Neural progenitor cell (in vitro differentiated cells): Measurements from ENCODE around the gene VPS26A. TPM values are rescaled to one million over a fixed set of nuclear protein-coding genes. Genes with fewer than 3 reads are reported as not detected.
A peak's percentile ranks its signal among the peaks of the same experiment; 100 is the strongest.

Experiments used
- DNase-seq: peaks from one replicate; pipeline ENCODE4 v3.0.0-alpha.2; 2016; ENCODE audit warnings: low spot score
- H2AFZ ChIP-seq: fragments of 200-600 bp; sonication (generic); replicated peaks from 2 replicates; pipeline ENCODE4 v1.6.1; 2016; ENCODE audit warnings: antibody characterized with exemption
- H3F3A ChIP-seq: fragments of 200-600 bp; sonication (generic); 2 replicates; pipeline ENCODE4 v1.6.1; 2016; ENCODE audit warnings: antibody characterized with exemption, low read depth
- H3K27ac ChIP-seq: fragments of 200-600 bp; sonication (generic); 2 replicates; pipeline ENCODE4 v1.5.1; 2016; ENCODE audit warnings: mild to moderate bottlenecking
- H3K27me3 ChIP-seq: fragments of 200-600 bp; sonication (generic); 2 replicates; pipeline ENCODE4 v1.6.1; 2016; ENCODE audit warnings: mild to moderate bottlenecking, moderate library complexity
- H3K36me3 ChIP-seq: fragments of 200-600 bp; sonication (generic); 2 replicates; pipeline ENCODE4 v1.5.1; 2016
- H3K4me1 ChIP-seq: fragments of 200-600 bp; sonication (generic); 2 replicates; pipeline ENCODE4 v1.6.1; 2016; ENCODE audit warnings: mixed run types
- H3K4me2 ChIP-seq: fragments of 200-600 bp; sonication (generic); 2 replicates; pipeline ENCODE4 v1.6.1; 2016
- H3K4me3 ChIP-seq: fragments of 200-600 bp; sonication (generic); 2 replicates; pipeline ENCODE4 v1.5.1; 2016
- H3K79me2 ChIP-seq: fragments of 200-600 bp; sonication (generic); 2 replicates; pipeline ENCODE4 v1.6.1; 2016; ENCODE audit warnings: low read depth
- H3K9ac ChIP-seq: fragments of 200-600 bp; sonication (generic); 2 replicates; pipeline ENCODE4 v1.6.1; 2016
- H3K9me3 ChIP-seq: fragments of 200-600 bp; sonication (generic); 2 replicates; pipeline ENCODE4 v1.5.1; 2016; ENCODE audit warnings: low read depth
- H4K20me1 ChIP-seq: fragments of 200-600 bp; sonication (generic); 2 replicates; pipeline ENCODE4 v1.6.1; 2016; ENCODE audit warnings: low read depth
- H3K27ac Mint-ChIP-seq: 3 replicates; pipeline ENCODE4 v1.8.0; 2021; ENCODE audit warnings: mixed read lengths
- H3K27me3 Mint-ChIP-seq: 2 replicates; pipeline ENCODE4 v1.8.0; 2022; ENCODE audit warnings: low read depth, mild to moderate bottlenecking, inconsistent platforms, moderate library complexity, mixed read lengths; ENCODE audit not compliant: insufficient read depth
- H3K36me3 Mint-ChIP-seq: 3 replicates; pipeline ENCODE4 v1.8.0; 2021; ENCODE audit warnings: mixed read lengths
- H3K4me1 Mint-ChIP-seq: 3 replicates; pipeline ENCODE4 v1.8.0; 2021; ENCODE audit warnings: mixed read lengths
- H3K4me3 Mint-ChIP-seq: 3 replicates; pipeline ENCODE4 v1.8.0; 2021; ENCODE audit warnings: mild to moderate bottlenecking, moderate library complexity, mixed read lengths
- H3K9me3 Mint-ChIP-seq: 3 replicates; pipeline ENCODE4 v1.8.0; 2020; ENCODE audit warnings: mixed read lengths
- EZH2 ChIP-seq: fragments of 200-600 bp; sonication (generic); IDR thresholded peaks from 2 replicates; pipeline ENCODE4 v1.6.1; 2017; ENCODE audit warnings: antibody characterized with exemption, mild to moderate bottlenecking, moderate library complexity
- EZH2phosphoT487 ChIP-seq: fragments of 200-600 bp; sonication (generic); IDR thresholded peaks from 2 replicates; pipeline ENCODE4 v1.6.1; 2017; ENCODE audit warnings: antibody characterized with exemption
- total RNA-seq: library from RNA; depleted of rRNA; stranded (reverse); fragments of >200 nt; gene quantifications from 2 replicates; pipeline ENCODE4 v1.2.3, GENCODE V29; 2015; ENCODE audit warnings: low replicate concordance
- TF ChIP-seq, protein P1 (sequence below): fragments of 200-600 bp; sonication (generic); IDR thresholded peaks from 2 replicates; pipeline ENCODE4 v1.5.1; 2017; ENCODE audit warnings: antibody characterized with exemption, mild to moderate bottlenecking

VPS26A gene
- total RNA-seq, 1 donor from 2014 or later: 56.0 TPM

DNA sequence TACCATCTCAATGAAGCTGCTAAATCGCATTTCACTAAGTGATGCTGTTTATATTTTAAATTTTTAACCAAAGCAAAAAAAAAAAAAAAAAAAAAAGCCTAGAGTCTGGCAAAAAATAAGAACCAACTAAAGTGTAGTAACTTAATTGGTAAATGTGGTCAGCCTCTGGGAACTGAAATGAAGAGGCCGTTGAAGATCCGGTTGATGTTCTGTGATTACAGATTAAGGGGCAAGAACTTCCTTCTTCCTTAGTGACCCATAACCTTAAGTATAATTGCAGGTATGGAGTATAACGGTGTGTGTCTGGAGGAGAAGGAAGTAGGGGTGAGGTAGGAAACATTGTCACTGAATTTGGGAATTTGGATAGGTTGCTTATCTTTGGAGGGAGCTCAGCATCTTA is 43.8 kb upstream of the VPS26A start:
- H3K4me3 ChIP-seq: no peak overlapping the region
- Mint-ChIP-seq H3K9me3 (no peaks in the 10 kb centered on the region), H3K4me3 (no peak overlapping the region), H3K36me3 (no peaks in the 10 kb centered on the region), H3K27ac (no peak overlapping the region), H3K4me1 (peaks cover 2% of the 10 kb centered on the region), H3K27me3 (peaks cover 4% of the 10 kb centered on the region)
- no peaks in the 10 kb centered on the region for H3K27me3 ChIP-seq
- peaks cover under 1% of the 10 kb centered on the region for H3K4me1 ChIP-seq
- no peaks in the 10 kb centered on the region for H3F3A ChIP-seq
- H3K4me2 ChIP-seq: no peak overlapping the region
- no peaks in the 10 kb centered on the region for H3K79me2 ChIP-seq
- no peak overlapping the region for H3K27ac ChIP-seq
- no peaks in the 10 kb centered on the region for H3K36me3 ChIP-seq
- DNase-seq: no peak
- H3K9me3 ChIP-seq: no peaks in the 10 kb centered on the region
- no peak overlapping the region for H2AFZ ChIP-seq
- no peak for TF ChIP-seq EZH2
- TF ChIP-seq EZH2phosphoT487: no peak
- no peak overlapping the region for H3K9ac ChIP-seq
- H4K20me1 ChIP-seq: no peaks in the 10 kb centered on the region

DNA sequence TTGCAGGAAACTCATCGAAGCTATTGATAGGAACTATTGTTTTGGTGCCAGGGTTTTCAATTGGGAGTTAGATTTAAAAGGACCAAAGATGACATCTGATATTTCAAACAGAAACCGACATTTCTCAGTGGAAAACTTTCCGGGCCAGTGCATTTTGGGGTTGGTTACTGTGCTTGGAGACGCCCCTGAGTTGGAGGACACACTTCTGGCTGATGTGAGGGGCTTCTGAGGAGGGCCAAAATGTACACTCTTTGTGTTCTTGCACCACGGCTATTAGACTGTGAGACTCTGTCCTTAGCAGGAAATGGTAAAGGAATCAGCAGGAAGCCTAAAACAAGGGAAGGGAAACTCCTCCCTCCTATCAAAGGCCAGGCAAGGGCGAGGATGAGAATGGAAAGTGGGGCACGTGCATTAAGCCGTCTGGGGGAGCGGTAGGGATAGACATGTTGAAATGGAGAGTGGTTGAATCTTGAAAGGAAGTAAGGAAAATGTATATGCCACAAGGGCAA is 37.9 kb upstream of the VPS26A start:
- H3K79me2 ChIP-seq: no peaks in the 10 kb centered on the region
- H3K4me3 Mint-ChIP-seq: peak overlapping the region; percentile 42
- peaks cover 5% of the 10 kb centered on the region for H3F3A ChIP-seq
- no peaks in the 10 kb centered on the region for H3K9me3 ChIP-seq
- no peaks in the 10 kb centered on the region for H3K9me3 Mint-ChIP-seq
- peaks cover 13% of the 10 kb centered on the region for H3K4me1 Mint-ChIP-seq
- H3K4me3 ChIP-seq: no peak overlapping the region
- no peak overlapping the region for H3K9ac ChIP-seq
- no peaks in the 10 kb centered on the region for H3K36me3 ChIP-seq
- no peaks in the 10 kb centered on the region for H3K27me3 ChIP-seq
- TF ChIP-seq EZH2phosphoT487 (no peak), EZH2 (no peak)
- TF ChIP-seq, protein P1, sequence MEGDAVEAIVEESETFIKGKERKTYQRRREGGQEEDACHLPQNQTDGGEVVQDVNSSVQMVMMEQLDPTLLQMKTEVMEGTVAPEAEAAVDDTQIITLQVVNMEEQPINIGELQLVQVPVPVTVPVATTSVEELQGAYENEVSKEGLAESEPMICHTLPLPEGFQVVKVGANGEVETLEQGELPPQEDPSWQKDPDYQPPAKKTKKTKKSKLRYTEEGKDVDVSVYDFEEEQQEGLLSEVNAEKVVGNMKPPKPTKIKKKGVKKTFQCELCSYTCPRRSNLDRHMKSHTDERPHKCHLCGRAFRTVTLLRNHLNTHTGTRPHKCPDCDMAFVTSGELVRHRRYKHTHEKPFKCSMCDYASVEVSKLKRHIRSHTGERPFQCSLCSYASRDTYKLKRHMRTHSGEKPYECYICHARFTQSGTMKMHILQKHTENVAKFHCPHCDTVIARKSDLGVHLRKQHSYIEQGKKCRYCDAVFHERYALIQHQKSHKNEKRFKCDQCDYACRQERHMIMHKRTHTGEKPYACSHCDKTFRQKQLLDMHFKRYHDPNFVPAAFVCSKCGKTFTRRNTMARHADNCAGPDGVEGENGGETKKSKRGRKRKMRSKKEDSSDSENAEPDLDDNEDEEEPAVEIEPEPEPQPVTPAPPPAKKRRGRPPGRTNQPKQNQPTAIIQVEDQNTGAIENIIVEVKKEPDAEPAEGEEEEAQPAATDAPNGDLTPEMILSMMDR: no peak
- H3K4me2 ChIP-seq: peak overlapping the region; percentile 29
- no peaks in the 10 kb centered on the region for H4K20me1 ChIP-seq
- no peaks in the 10 kb centered on the region for H3K36me3 Mint-ChIP-seq
- DNase-seq: peak; percentile 43
- peaks cover 8% of the 10 kb centered on the region for H3K27me3 Mint-ChIP-seq
- peak overlapping the region; percentile 18 for H3K27ac Mint-ChIP-seq
- no peak overlapping the region for H3K27ac ChIP-seq
- peaks cover 12% of the 10 kb centered on the region for H3K4me1 ChIP-seq
- H2AFZ ChIP-seq: peak overlapping the region; percentile 100

DNA sequence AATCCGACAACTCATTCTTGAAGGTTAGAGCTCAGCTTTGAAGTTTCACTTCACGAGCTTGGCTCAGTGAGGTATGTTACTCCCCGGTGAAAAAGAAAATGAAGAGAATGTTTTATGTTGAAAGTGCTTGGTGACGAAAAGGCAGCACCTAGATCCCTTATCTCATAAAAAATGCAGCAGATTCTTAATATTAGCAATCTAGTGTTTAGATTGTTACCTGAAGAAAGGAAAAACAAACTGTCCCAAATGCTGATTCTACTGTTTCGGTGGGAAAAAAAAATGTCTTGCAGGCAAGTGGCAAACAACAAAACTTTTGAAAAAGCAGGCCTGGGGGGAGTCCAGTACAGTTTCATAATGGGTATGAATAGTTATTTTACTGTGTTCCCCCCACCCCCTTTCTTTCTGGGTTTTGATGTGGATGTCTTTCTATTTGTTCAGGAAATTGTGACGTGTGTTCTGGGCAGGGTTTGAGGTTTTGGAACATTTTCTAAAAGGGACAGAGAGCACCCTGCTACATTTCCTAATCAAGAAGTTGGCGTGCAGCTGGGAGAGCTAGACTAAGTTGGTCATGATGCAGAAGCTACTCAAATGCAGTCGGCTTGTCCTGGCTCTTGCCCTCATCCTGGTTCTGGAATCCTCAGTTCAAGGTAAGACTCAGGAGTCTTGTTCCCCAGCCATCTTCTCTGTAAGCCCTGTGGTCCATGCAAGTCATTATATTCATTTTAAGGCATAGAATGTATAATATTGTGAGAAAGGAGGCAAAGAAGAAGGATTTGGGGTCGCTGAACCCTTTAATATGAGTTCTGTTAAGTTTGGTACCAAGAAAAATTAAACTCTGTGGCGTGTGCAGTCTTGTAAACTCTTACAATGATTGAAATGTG is 36.1 kb upstream of the VPS26A start, which contains the start of gene SRGN:
TSS of gene SRGN (plus strand) at position 514 of the 881 bp plus-strand sequence. CDS start at position 569, 55 bp downstream.
- H3K4me3 ChIP-seq: no peak within 1 kb of the TSS
- H3K9me3 ChIP-seq: no peaks in the 10 kb centered on the region
- H3K27ac Mint-ChIP-seq: no peak within 1 kb of the TSS
- peaks cover 12% of the 10 kb centered on the region for H3K4me1 ChIP-seq
- no peak within 1 kb of the TSS for H3K4me2 ChIP-seq
- no peak within 1 kb of the TSS for H3K27ac ChIP-seq
- no peaks in the 10 kb centered on the region for H3K36me3 Mint-ChIP-seq
- H3F3A ChIP-seq: peaks cover 5% of the 10 kb centered on the region
- H3K27me3 Mint-ChIP-seq: peaks cover 8% of the 10 kb centered on the region
- H3K4me1 Mint-ChIP-seq: peaks cover 13% of the 10 kb centered on the region
- no peaks in the 10 kb centered on the region for H3K36me3 ChIP-seq
- no peak within 1 kb of the TSS for H3K4me3 Mint-ChIP-seq
- no peaks in the 10 kb centered on the region for H3K27me3 ChIP-seq
- no peaks in the 10 kb centered on the region for H3K79me2 ChIP-seq
- no peaks in the 10 kb centered on the region for H3K9me3 Mint-ChIP-seq
- H3K9ac ChIP-seq: no peak within 1 kb of the TSS
- DNase-seq: no peak
- no peak within 1 kb of the TSS for H2AFZ ChIP-seq
- no peaks in the 10 kb centered on the region for H4K20me1 ChIP-seq
- no peak for TF ChIP-seq EZH2
- TF ChIP-seq, protein P1: no peak

DNA sequence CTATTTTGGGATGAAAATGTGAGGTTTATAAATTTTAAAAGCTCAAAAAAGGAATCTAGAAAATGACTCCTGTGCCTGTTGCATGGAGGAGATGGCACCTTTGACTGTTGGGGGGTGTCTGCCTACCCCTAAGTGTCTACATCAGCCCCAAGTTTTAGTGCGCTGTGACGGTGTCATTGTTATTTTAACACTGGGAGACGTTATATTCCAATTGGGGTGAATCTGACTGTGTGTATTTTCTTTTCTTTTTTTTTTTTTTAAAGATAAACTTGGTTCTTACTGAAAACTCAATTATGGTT is 35.6 kb upstream of the VPS26A start:
- no peak for DNase-seq
- Histone ChIP-seq H3K79me2 (no peaks in the 10 kb centered on the region), H3F3A (peaks cover 5% of the 10 kb centered on the region), H3K4me1 (peaks cover 12% of the 10 kb centered on the region), H3K4me3 (no peak overlapping the region), H4K20me1 (no peaks in the 10 kb centered on the region), H3K36me3 (no peaks in the 10 kb centered on the region), H3K9me3 (no peaks in the 10 kb centered on the region), H3K27ac (no peak overlapping the region), H2AFZ (no peak overlapping the region), H3K9ac (no peak overlapping the region), H3K4me2 (no peak overlapping the region), H3K27me3 (no peaks in the 10 kb centered on the region)
- Mint-ChIP-seq H3K4me3 (no peak overlapping the region), H3K27ac (no peak overlapping the region), H3K27me3 (peaks cover 8% of the 10 kb centered on the region), H3K9me3 (no peaks in the 10 kb centered on the region), H3K36me3 (no peaks in the 10 kb centered on the region), H3K4me1 (peaks cover 13% of the 10 kb centered on the region)
- no peak for TF ChIP-seq EZH2phosphoT487
